DMS 273 treated with DMSO at 0.1 percent for 48 hours (cell line): Measurements from ENCODE around the gene SUCLG1.

Experiments
- DNase-seq: peaks from one replicate; lab custom pipeline; 2025; lab: John Stamatoyannopoulos, UW

SUCLG1 gene

DNA sequence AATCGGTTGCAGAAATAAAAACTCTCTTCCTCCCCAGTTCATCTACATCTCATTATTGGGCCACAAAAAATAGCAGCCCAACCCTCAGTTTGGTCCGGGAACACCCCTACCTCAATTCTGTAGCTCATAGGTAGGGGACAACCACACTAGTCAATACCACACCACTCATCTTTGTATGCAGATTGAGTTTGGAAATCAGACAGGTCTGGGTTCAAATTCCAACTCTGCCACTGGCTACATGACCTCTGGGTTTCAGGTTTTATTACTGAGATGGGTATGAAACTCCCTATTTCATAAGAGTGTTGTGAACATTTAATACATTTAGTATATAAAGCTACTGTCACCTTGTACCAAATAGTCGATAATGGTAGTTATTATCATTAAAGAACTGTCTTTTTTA lies 2.2 kb upstream of the SUCLG1 start:
- no peak for DNase-seq

DNA sequence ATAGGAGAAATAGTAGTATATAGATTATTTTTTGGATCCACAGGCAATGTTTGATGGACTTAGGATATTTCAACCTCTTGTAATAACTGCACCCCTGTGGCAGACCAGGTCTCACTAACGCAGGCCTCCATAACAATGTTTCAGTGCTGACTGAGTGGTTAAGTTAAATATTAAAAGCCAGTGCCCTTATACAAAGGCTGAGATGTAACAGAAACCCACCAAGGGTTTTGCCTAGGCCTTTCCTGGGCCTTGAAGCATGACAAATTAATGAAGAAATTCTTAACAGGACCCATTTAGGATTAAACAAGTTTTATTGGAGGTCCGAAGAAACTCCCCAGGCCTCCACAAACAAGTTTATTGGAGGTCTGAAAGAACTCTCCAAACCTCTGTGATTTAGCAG lies 1.6 kb upstream of the SUCLG1 start:
- no peak for DNase-seq

DNA sequence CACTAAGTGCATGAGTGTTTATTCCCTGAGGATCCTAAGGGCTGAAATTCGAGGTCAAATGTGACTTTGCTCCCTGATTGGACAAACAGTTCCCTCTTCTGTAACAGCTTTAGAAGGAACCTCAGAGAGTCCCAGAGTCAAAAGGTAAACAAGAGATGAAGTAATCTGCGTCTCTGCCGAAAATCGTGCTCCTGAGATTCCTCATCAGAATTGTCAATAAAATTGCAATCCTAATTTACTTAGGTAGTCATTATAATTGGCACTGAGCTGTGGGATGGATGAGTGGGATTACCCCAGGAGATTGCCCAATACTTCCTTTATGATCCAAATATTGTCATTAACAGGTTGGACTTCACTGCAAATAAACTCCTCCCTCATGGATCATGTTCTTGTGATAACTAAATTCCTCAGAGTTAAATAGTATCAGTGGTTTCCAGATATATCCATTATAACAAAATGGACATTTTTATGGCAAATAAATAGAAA lies 907 bp upstream of the SUCLG1 start:
- DNase-seq: no peak

DNA sequence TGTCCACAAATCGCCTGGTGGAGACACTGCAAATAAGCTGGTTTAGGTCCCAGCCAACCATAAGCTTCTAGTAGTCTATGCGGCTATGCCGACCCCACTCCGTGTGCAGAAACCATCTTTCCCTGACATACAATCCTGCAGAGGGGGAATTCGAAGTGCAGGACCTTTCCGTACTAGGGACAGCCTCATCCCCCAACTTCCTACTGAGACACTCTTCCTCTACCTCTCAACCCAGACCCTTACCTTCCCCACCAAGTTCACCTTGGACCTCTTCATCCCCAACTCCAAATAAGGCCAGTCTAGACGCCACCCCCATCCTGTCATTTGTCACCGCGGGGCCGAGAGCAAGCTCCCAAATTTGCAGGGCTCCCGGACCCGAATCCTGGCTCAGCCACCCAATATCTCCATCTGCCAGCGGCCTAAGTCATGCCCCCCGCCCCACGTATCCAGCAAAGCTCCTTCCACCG lies 496 bp downstream of the SUCLG1 start:
- DNase-seq: no peak

DNA sequence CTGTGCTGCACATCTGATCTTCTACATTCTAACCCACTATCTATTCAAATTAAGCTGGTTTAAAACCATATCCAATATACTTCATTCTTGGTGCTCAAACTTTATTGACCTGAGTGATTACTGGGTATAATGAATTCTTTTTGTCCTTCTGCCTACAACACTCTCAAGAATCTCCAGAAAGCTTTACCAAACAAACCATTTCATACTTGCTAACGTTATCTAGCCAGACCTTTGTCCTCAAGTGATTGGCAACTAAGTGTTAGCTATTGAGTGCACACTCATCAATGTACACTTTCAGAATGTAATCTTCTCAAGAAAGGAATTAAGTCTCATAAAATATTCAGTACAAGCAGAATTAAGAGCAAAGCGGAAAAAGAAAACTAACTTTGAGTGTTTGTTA lies 1.4 kb downstream of the SUCLG1 start:
- no peak for DNase-seq

DNA sequence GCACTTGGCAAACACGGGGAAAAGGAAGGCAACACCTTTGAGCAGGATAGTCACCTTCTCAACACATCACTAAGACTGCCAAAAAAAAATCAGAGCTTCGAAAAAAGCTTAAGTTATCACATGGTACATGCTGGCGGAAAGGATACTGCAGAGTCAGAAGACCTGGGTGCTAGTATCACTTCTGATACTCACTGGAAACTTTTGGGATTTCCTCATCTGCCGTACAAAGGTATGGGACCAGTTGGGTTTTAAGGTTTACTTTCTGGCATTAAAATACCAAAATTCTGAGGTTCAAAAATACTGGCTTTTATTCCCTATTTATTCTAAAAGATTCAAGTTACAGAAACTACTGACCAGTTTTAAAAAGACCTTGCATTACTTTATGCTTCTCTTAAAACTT lies 2.9 kb downstream of the SUCLG1 start:
- no peak for DNase-seq

DNA sequence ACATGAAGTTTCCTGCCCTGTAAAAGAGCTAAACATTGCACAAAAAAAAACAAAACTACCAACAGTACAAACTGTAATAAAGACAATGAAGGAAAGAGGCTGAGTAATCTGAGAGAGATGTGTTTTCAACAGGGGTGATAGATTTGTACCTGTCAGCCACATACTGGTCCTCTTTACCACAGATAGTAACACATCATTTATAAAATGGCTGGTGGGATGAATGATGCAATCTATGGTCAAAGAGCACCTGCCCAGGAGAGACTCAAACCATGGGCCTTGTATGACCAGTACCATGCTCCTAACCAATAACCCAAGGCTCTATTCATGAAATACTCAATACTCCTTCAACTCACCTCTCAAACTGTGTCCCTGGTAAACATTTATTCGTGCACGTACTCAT lies 4.5 kb downstream of the SUCLG1 start:
- DNase-seq: no peak

DNA sequence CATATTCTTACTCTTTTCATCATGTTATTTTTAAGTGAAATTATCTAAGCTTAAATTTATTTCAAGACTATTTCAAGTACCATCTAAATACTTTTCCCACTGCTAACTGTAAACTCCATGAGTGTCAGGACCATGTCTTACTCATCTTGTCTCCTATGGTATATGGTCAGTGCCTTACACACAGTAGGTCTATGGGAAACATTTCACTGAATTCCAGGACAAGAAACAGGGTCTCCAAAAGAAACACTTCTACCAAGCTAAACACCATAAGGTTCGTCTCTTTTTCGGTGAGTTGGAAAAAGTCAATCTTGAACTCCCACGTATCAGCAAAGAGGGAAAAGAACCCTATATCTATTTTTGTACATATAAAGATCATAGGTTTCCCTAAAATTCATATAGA lies 6.5 kb downstream of the SUCLG1 start:
- DNase-seq: no peak

DNA sequence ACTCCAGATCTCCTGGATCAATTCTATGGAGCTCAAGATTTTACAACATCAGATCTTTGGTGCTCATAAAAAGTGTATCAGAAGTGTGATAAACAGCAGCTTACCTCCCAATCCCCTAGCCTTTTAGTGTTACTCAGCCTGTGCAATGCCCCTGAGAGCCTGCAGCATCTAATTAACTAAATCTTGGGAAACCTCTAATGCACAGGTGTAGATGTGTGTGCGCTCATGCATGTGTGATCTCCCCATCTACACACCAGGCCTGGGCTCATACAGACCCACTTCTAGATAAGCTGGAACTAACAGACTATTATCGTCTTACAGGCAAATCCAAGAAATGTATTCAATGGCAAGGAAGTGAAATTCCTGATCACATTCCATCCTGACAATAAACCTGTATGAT lies 7.5 kb downstream of the SUCLG1 start:
- DNase-seq: no peak

DNA sequence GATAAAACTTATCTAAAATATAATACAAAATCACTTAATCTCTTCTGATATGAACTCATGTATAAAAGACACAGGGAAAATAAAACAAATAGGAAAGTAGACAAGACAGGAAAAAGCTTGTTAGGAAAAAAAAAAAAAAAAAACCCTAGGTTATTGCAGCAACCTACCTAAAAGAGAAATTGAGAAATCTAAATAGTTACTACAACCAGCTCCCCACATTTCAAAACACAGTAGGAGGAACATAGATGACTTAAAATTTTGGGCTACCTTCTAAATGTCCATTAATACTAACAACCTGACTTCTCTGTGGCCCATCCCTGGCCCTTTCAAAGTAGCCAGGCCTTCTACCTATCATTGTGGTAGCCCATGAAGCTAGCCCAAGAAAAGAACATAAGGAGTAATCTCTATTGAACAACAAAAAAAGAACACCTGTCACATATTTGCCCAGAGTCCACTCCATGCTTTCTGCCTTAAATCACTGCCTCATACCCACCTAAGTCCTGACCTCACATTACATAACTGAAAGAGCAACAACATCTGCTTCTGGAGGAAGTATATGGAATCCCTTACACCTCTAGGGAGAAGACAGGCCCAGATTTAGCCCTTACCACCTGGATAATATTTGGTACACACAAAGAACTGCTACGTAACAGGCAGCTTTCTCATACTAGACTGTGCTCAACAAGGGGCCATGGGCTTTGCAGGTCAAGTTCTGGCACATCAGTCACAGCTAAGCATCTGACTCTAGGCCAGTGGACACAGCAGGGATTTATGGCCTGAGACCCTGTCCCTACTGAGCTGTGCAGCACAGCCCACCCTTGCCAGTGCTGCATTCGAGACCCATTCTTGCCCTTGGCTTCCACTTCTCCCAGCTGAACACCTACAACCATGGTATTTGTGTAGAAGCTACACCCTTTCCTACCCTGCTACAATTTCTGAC lies 8.5 kb downstream of the SUCLG1 start:
- DNase-seq: peak; percentile 60

DNA sequence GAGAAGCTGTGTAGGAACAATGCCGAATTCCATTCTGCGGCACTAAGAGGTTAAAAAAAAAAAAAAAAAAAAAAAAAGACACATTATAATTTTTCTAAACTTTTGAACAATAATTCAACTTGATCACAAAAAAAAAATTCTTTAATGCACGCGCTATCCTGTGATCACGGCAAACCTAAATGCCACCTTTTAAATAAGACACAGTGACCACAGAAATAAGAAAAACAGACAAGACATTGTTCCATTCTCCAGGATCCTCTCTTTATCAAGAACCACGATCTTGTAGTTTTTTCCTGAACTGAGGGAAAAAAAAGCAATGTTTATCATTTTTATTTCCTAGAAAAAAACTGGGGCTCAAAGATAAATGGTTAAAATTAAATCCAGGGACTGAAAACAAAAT lies 9.4 kb downstream of the SUCLG1 start:
- no peak for DNase-seq

DNA sequence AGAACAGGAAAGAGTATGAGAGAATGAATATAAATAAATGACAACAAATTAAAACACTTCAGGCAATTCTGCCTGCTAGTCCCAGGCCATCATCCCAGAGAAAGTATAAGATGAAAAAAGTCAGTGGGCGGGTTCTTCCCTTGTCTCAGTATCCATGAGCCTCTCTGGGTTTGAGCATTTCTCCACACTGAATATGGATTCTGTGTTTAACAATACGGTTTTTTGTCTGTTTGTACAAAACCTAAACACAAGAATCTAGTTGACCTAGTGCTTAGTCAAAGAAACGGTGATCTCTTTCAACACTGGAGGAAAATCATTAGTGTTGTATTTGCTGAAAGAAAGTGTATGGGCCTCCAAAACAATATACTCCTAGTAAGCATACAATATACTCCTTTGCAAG lies 10.0 kb downstream of the SUCLG1 start:
- no peak for DNase-seq

DNA sequence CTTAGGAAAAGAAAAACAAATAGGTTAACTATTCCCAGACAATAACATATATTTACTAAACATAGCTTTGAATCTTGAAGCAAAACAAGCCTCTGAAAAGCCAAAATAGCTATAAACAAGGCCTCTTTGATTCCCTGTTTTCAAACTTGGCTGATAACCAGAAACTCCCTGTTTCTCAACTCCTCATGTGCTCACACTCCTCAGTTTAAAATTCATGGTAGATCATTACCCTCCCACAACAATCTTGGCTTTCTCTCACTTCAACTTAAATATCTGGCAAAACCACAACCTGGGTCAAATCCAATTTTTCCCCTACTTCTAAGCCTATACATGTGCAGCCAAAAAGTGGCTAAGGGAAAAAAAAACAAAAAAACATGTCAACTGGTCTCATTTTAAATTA lies 15.6 kb downstream of the SUCLG1 start:
- no peak for DNase-seq

DNA sequence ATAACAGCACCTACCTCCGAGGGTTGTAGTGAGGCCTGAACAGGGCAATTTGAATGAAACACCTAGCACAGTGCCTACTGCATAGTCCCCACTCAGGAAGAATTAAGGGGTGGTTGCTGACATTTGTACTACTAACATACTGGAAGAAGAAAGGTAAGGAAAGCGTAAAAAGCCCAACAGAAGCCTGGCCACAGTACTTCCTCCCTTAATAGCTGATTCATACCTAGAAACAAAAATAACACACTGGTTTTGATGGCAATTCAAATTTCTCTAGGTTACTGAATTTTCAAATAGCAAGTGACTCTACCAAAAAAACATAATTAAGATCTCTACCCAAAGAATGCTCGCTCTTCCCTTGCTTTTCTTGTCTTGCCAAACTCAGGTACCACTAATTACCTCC lies 16.2 kb downstream of the SUCLG1 start:
- DNase-seq: no peak

DNA sequence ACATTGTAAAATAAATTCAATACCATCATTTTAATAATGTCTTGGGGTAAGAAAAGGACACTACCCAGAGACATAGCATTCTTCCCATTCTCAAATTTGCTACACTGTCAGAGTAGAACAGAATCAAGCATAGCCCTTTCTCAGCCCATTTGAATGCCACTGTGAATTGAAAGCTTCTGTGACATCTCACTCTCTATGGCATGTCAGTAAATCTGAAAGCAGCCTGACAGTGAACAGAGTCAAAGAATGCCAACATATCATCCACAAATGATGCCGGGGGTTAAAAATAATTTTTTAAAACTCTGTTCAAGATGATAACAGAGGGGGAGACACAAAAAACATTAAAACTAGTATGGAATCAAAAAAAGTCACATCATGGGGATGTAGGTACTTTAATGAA lies 17.6 kb downstream of the SUCLG1 start:
- DNase-seq: no peak

DNA sequence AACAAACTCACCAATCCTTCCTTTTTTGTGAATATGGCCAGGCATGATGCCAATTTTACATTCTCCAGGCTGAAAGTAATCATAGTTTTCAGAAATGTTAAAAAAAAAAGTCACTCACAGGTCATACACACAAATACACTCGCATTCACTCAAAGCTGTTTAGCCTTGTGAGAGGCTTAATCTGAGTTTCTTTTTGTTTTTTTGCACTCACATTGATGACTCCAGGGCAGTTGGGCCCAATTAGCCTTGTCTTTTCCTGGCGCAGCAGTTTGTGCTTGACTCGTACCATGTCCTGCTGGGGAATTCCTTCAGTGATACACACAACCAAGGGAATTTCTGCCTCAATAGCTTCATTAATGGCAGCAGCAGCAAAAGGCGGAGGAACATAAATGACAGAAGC lies 18.0 kb downstream of the SUCLG1 start:
- no peak for DNase-seq

DNA sequence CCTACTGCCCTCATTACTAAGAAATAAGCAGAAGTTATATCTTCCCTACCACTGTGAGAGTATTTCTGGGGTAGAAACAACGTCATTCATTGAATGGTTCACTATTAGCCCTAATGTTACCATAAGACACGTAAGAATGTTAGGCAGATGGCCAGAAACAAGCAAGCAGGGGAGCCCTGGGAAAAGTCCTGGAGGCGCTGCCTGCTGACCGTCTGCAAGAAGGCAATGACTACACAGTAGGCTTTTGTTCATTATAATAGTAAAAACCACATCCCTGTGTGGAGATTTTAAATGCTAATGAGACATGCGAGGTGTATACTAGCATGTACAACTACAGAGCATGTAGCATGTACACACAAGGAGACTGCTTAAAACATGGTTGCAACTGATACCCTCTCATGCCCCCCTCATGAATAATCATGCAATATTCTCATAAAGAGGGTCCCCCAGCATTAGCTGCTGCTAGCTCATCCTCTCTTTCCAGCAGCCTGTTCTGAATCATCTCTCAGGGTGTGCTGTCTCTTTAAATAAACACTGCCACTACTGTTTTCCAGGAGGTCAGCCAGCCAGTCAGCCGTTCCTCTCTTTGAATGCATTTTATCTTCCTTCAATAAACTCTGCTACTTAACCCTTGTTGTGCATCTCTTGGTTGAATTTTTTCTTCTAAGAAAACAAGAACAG lies 23.6 kb downstream of the SUCLG1 start:
- no peak for DNase-seq

DNA sequence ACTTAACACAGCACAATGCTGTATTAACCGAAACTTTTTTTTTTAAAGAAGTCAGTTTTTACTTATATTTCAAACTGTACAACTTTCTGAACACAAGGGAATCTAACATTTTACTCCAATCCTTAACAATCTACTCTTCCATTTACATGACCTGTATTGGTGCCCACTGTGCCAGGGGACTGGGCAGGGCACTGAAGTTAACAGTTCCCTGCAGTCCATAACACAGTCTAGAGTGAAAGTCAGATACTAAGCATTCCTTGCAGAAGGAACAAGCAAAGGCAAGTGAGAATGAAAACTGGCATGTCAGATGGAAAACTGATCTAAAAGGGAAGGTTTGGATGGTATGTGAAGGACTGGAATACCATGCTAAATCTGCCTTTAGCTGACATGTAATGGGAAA lies 29.8 kb downstream of the SUCLG1 start:
- no peak for DNase-seq

DNA sequence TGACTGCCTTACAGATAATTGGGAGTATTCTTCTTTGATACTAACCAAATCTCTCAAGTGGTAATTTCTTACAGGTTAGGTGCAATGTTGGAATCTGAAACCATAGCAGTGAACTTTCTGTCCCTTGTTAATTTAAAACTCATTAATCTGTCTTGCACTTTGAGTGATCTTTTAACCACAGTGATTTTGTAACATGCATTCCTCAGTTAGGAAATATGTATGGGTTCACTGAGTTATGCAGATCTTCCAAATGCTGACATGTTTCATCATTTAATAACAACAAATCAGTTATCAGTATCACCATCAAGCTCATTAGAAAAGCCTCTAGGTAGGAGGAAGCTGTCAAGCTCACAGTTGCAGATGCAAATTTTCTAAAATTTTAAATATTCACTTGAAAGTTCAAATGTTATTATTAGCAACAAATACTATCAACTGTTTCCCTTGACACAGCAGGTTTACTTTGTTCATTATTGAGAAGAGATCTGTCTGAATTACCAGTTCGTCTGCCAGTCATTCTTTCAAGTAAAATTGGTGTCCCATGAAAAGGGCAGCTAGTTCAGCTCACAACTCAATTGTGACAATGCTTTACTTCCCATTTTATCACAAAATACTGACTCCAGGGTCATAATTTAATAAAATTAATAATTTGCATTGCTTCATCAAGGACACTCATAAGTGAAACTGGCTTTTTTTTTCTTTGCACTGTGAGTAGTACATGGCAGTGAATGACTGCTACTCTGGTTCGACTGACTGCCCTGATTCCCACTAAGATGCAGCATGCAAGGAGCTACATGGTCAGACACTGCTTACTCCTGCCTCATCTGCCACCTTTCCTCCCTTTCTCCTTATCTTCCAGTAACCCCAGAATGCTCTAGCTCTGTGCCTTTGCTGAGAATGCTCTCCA lies 31.6 kb downstream of the SUCLG1 start:
- no peak for DNase-seq

DNA sequence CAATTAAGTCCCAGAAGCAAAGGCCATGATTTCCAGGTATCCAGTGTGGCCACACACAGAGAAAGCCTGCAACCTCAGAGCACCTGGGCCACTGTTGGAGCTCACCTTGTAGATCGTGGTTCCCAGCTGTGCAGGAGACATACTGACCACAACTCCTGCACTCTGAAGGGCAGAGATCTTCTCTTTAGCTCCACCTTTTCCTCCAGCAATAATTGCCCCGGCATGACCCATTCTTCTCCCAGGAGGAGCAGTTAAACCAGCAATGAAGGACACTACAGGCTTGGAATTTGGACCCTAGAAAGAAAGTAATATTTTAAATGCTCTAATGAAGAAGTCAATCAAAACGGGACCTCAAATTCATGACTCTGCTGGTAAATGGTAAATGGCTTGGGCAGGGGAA lies 33.8 kb downstream of the SUCLG1 start:
- DNase-seq: no peak

DNA sequence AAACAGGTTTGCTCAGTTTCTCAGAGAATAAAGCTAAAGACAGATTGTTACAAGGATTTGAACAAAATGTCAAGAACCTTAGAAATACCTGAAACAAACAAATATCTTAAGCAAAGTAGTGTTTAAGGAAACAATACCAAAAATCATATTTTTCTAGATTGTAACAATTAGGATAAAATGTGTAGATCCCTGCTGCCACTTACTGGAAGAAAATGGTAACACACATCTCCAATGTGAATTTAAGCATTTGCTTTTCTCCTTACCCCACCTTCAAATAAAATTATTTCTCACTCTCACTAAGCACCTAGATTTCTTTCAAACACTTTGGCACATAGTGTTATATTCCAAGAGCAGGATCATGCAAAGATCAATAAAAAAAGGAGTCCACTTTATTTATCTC lies 34.9 kb downstream of the SUCLG1 start:
- no peak for DNase-seq

DNA sequence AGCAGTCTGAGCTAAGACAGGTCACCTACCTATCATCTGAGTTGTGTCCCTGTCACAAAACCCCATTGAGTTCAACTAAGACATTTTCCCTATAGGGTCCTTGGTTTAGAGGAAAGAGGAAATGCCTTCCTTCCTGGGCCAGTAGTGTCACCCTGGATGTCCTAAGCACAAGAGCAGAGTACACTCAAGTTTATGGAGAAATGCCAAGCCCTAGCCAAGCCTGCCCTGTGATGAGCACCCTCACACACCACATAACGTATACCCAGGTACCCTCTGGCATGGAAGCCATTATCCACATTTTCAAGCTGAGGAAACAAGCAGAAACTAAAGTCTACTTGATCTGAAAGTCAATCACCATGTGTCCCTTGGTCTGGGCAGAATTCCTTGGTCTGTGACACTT lies 37.3 kb downstream of the SUCLG1 start:
- DNase-seq: no peak
